Measurements from ENCODE around the gene SLC25A25.

- TF ChIP-seq CTCF (IDR thresholded peaks at IDR 0.05) (no peak), POLR2A (IDR thresholded peaks at IDR 0.05) (no peak)
Observed at GRCh38 chr9:128121924-128122808, 54.1 kb downstream of the SLC25A25 start.
